ENCODE measurements around the gene DUSP28. TPM values are rescaled to one million over a fixed set of nuclear protein-coding genes. Genes with fewer than 3 reads are reported as not detected.

The DUSP28 gene
- total RNA-seq, 2 experiments from 2014 or later = 10.0 to 10.1 TPM

Other genes with a start within 250 kb of the DUSP28 start
- 1 to 10 TPM; 3.2 to 4.5 TPM for gene GPC1, start 124.7 kb upstream of the DUSP28 start, total RNA-seq
- 10 to 100 TPM; 21.3 to 33.5 TPM for gene ANKMY1, start 2.4 kb upstream of the DUSP28 start, total RNA-seq
- 100 to 1,000 TPM; 101 to 152 TPM for gene RNPEPL1, start 8.1 kb downstream of the DUSP28 start, total RNA-seq
- gene CAPN10, start 26.4 kb downstream of the DUSP28 start, total RNA-seq = 10 to 100 TPM; 54.0 to 75.8 TPM
- 10 to 100 TPM; 14.4 to 35.4 TPM for gene GPR35, start 65.1 kb downstream of the DUSP28 start, total RNA-seq
- not detected for gene AQP12B, start 122.5 kb downstream of the DUSP28 start, total RNA-seq
- gene AQP12A, start 131.5 kb downstream of the DUSP28 start, total RNA-seq = not detected